Activated T-helper 17 cell treated with anti-CD3 and anti-CD28 coated beads, Interleukin-2, amount 50 U/mL, for 72 hours (primary cell): ENCODE measurements around the gene ADCY3. TPM values are rescaled to one million over a fixed set of nuclear protein-coding genes. Genes with fewer than 3 reads are reported as not detected.

Source experiments
- ATAC-seq: fragments of 150-1000 bp; cut with Tn5 transposase; replicated peaks from 2 replicates; pipeline ENCODE4 v1.10.0; 2021; ENCODE audit warnings: mild to moderate bottlenecking, moderate library complexity
- H3K27ac Mint-ChIP-seq: one replicate; pipeline ENCODE4 v1.8.0; 2022; ENCODE audit warnings: mixed read lengths
- H3K27me3 Mint-ChIP-seq: one replicate; pipeline ENCODE4 v1.8.0; 2022; ENCODE audit warnings: mixed read lengths
- H3K36me3 Mint-ChIP-seq: one replicate; pipeline ENCODE4 v1.8.0; 2022; ENCODE audit warnings: low read depth, mild to moderate bottlenecking, mixed read lengths
- H3K4me1 Mint-ChIP-seq: one replicate; pipeline ENCODE4 v1.8.0; 2022; ENCODE audit warnings: mixed read lengths
- H3K4me3 Mint-ChIP-seq: one replicate; pipeline ENCODE4 v1.8.0; 2022; ENCODE audit warnings: mild to moderate bottlenecking, mixed read lengths
- H3K9me3 Mint-ChIP-seq: one replicate; pipeline ENCODE4 v1.8.0; 2022; ENCODE audit warnings: mixed read lengths
- total RNA-seq, 2 donors: library from RNA; stranded (reverse); gene quantifications; one replicate each; pipeline ENCODE4 v1.2.3, GENCODE V29; 2022

The ADCY3 gene
- 100 to 1,000 TPM in 1 of 2 donors, 10 to 100 TPM in 1; 43.8 to 102 TPM for total RNA-seq

GRCh38 chr2:24920098-24920808 lies at the start of gene ADCY3:
Gene ADCY3 (minus strand): TSS chr2:24920237. CDS start chr2:24918987, 1,250 bp downstream.
- H3K36me3 Mint-ChIP-seq, result peaks cover 23% of the 10 kb centered on the region
- H3K27me3 Mint-ChIP-seq, result no peaks in the 10 kb centered on the region
- H3K9me3 Mint-ChIP-seq, result no peaks in the 10 kb centered on the region
- H3K27ac Mint-ChIP-seq, result peak within 1 kb of the TSS; percentile 82
- H3K4me3 Mint-ChIP-seq, result peak within 1 kb of the TSS; percentile 85
- peak; percentile 59 for ATAC-seq
- peaks cover 25% of the 10 kb centered on the region for H3K4me1 Mint-ChIP-seq

DNA sequence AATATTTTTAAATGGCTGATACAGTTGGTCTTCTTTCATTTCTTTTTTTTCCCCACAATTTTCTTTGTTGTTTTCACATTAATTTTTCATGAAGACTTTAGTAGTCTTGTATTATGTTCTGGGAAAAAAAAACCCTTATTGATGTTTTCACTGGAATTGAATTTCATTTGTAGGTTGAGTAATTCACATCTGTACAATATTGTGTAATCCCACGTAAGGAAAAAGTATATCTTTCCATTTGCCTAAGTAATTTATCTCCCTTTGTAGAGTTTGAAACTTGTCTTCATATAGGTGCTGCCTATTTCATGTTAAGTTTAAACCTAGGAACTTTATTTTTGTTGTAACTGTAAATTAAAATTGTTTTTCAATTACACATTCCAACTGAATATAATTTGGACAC lies 49.7 kb upstream of the ADCY3 start:
- Mint-ChIP-seq H3K36me3 (peaks cover 51% of the 10 kb centered on the region), H3K4me3 (no peak overlapping the region), H3K27me3 (no peaks in the 10 kb centered on the region), H3K9me3 (no peaks in the 10 kb centered on the region), H3K27ac (no peak overlapping the region), H3K4me1 (no peaks in the 10 kb centered on the region)
- no peak for ATAC-seq

- Mint-ChIP-seq H3K4me1 (peaks cover 7% of the 10 kb centered on the region), H3K36me3 (peaks cover 97% of the 10 kb centered on the region), H3K9me3 (no peaks in the 10 kb centered on the region), H3K4me3 (no peak overlapping the region), H3K27ac (no peak overlapping the region), H3K27me3 (no peaks in the 10 kb centered on the region)
- ATAC-seq, result no peak
These were observed 41.9 kb upstream of the ADCY3 start for GRCh38 chr2:24961903-24962302.

DNA sequence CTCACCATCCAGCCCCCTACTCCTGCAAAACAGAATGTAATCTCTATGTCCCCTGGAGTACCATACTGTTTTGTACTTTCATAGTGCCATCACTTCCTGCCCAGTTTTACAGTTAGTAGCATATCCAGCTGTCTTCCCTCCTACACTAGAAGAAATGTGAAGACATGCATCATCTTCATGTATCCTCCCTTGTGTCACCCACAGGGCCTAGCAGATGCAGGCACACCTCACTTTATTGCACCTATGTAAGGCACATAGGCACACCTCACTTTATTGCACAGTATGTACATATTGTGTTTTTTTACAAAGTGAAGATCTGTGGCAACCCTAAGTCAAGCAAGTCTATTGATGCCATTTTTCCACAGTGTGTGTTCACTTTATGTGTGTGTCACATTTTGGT lies 39.7 kb upstream of the ADCY3 start:
- H3K4me1 Mint-ChIP-seq, result peaks cover 7% of the 10 kb centered on the region
- H3K27me3 Mint-ChIP-seq, result no peaks in the 10 kb centered on the region
- peaks cover 5% of the 10 kb centered on the region for H3K9me3 Mint-ChIP-seq
- peaks cover 97% of the 10 kb centered on the region for H3K36me3 Mint-ChIP-seq
- H3K4me3 Mint-ChIP-seq, result no peak overlapping the region
- H3K27ac Mint-ChIP-seq, result peak overlapping the region; percentile 3
- ATAC-seq, result no peak

DNA sequence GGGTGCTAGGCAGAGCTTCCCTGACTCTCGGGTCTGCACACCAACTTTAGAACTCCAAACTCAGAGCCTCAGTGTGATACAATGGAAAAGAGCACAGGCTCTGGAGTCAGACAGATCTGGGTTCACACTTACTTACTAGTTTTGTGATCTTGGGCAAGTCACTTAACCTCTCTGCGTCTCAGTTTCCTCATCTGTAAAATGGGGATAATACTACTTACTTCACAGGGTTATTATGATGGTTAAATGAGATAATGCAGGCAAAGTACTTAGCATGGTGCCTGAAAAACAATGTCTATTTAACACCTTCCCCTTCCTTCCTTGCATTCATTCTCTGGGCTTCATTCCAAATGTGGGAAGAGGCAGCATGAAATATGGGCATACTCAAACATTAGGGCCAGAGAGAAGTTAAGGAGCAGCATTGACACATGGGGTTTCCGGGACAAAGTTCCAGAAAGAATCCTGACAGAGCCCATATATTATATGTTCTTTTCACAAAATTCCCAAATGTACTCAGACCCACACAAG lies 38.4 kb upstream of the ADCY3 start:
- Mint-ChIP-seq H3K4me1 (peaks cover 7% of the 10 kb centered on the region), H3K27ac (peak overlapping the region; percentile 3), H3K36me3 (peaks cover 99% of the 10 kb centered on the region), H3K4me3 (no peak overlapping the region), H3K9me3 (peaks cover 5% of the 10 kb centered on the region), H3K27me3 (no peaks in the 10 kb centered on the region)
- no peak for ATAC-seq

DNA sequence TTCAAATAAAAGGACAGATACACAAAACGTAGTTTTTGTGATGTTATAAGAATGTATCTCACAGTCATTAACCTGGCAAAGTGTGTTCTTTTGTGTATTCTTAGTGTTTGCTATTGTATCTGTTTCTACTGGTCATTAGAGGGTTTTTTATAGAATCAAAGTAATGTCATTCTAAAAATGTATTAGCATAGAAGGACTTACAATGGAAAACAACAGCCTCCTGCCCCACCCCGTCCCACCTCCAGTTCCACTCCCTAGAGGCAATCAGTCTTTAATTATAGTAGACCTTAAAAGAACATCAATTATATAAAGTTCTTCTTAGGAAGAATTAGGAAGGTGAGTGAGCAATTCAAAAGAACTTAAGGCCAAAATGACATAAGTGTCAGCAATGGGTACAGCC lies 37.9 kb upstream of the ADCY3 start:
- H3K27ac Mint-ChIP-seq, result peak overlapping the region; percentile 3
- H3K4me3 Mint-ChIP-seq, result no peak overlapping the region
- peaks cover 5% of the 10 kb centered on the region for H3K9me3 Mint-ChIP-seq
- ATAC-seq, result no peak
- no peaks in the 10 kb centered on the region for H3K27me3 Mint-ChIP-seq
- peaks cover 99% of the 10 kb centered on the region for H3K36me3 Mint-ChIP-seq
- peaks cover 7% of the 10 kb centered on the region for H3K4me1 Mint-ChIP-seq

GRCh38 chr2:24957221-24957620 lies 37.2 kb upstream of the ADCY3 start:
- no peak for ATAC-seq

DNA sequence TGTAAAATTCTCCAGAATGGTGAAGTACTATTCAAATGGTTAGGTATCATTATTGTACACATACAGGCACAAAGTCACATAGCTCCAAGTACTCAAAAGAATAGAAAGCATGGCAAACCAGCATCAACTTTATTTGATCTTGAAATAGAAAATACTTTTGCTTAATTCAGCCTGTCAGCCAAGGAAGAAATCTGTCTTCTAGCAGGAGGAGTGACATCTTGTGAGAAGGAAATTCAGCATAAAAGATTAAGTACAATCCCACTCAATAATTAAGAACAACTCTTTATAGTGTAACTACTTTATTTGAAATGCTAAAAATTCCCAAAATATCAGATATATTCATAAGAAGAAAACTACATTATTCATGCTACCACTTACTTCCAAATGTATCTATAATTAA lies 35.9 kb upstream of the ADCY3 start:
- Mint-ChIP-seq H3K4me1 (peaks cover 7% of the 10 kb centered on the region), H3K27ac (no peak overlapping the region), H3K4me3 (no peak overlapping the region), H3K9me3 (peaks cover 5% of the 10 kb centered on the region), H3K27me3 (no peaks in the 10 kb centered on the region), H3K36me3 (peaks cover 98% of the 10 kb centered on the region)
- ATAC-seq, result no peak

More at GRCh38 chr2:24957221-24957620, 37.2 kb upstream of the ADCY3 start:
- Mint-ChIP-seq H3K36me3 (peaks cover 99% of the 10 kb centered on the region), H3K4me1 (peaks cover 7% of the 10 kb centered on the region), H3K27me3 (no peaks in the 10 kb centered on the region), H3K27ac (no peak overlapping the region), H3K9me3 (peaks cover 5% of the 10 kb centered on the region), H3K4me3 (no peak overlapping the region)

DNA sequence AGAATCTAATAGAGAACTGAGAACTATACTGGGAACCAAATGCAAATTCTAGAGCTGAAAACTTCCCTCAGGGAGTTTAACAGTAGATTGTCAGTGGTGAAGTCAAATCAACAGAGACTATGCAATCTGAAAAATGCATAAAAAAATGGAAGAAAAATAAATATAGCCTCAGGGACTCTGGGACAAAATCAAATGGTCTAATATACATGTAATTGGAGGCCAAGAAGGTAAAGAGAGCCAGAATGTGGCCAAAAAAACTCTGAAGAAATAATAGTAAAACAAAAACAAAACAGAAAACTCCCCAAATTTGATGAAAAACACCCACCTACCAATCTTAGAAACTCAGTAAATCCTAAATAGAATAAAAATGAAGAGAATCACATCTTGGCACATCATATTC lies 35.2 kb upstream of the ADCY3 start:
- no peak for ATAC-seq
- Mint-ChIP-seq H3K27me3 (no peaks in the 10 kb centered on the region), H3K27ac (no peak overlapping the region), H3K36me3 (peaks cover 95% of the 10 kb centered on the region), H3K9me3 (peaks cover 5% of the 10 kb centered on the region), H3K4me1 (peaks cover 1% of the 10 kb centered on the region), H3K4me3 (no peak overlapping the region)

- Mint-ChIP-seq H3K9me3 (peaks cover 2% of the 10 kb centered on the region), H3K4me1 (no peaks in the 10 kb centered on the region), H3K4me3 (no peak overlapping the region), H3K27me3 (no peaks in the 10 kb centered on the region), H3K36me3 (peaks cover 81% of the 10 kb centered on the region), H3K27ac (no peak overlapping the region)
- no peak for ATAC-seq
These were observed 30.1 kb upstream of the ADCY3 start for GRCh38 chr2:24950102-24950501.

DNA sequence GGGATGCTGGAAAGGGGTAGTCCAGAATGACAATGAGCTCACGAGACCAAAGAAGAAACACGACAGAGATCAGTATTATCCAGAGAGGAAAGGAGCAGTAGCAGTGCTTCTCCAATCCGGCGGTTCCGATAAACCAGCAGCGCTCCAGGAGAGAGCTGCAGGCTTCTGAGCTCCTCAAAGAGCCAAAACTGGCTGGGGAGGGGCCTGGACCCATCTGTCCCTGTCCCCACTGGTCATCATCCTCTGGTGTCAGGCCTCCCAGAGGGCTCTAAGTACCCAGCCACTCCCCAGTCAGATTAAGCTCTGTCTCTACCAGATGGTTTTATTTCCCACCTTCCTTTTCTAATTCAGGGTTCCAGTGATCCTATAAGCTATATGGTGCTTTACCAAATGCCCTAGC lies 28.5 kb upstream of the ADCY3 start:
- Mint-ChIP-seq H3K9me3 (no peaks in the 10 kb centered on the region), H3K36me3 (peaks cover 65% of the 10 kb centered on the region), H3K4me1 (no peaks in the 10 kb centered on the region), H3K4me3 (no peak overlapping the region), H3K27ac (no peak overlapping the region), H3K27me3 (no peaks in the 10 kb centered on the region)
- ATAC-seq, result no peak

GRCh38 chr2:24947561-24948157 lies 27.6 kb upstream of the ADCY3 start:
- Mint-ChIP-seq H3K36me3 (peaks cover 57% of the 10 kb centered on the region), H3K27ac (peak overlapping the region; percentile 3), H3K9me3 (no peaks in the 10 kb centered on the region), H3K4me3 (no peak overlapping the region), H3K27me3 (no peaks in the 10 kb centered on the region), H3K4me1 (no peaks in the 10 kb centered on the region)
- ATAC-seq, result no peak

- no peaks in the 10 kb centered on the region for H3K4me1 Mint-ChIP-seq
- no peaks in the 10 kb centered on the region for H3K9me3 Mint-ChIP-seq
- no peak overlapping the region for H3K4me3 Mint-ChIP-seq
- no peak for ATAC-seq
- peak overlapping the region; percentile 5 for H3K27ac Mint-ChIP-seq
- H3K27me3 Mint-ChIP-seq, result no peaks in the 10 kb centered on the region
- H3K36me3 Mint-ChIP-seq, result peaks cover 40% of the 10 kb centered on the region
These were observed 25.9 kb upstream of the ADCY3 start for GRCh38 chr2:24945907-24946306.

- Mint-ChIP-seq H3K27me3 (no peaks in the 10 kb centered on the region), H3K27ac (no peak overlapping the region), H3K4me3 (no peak overlapping the region), H3K9me3 (no peaks in the 10 kb centered on the region), H3K4me1 (no peaks in the 10 kb centered on the region), H3K36me3 (peaks cover 23% of the 10 kb centered on the region)
- no peak for ATAC-seq
These were observed 23.5 kb upstream of the ADCY3 start for GRCh38 chr2:24943427-24944053.

GRCh38 chr2:24939353-24939752 lies 19.3 kb upstream of the ADCY3 start:
- no peaks in the 10 kb centered on the region for H3K4me1 Mint-ChIP-seq
- no peaks in the 10 kb centered on the region for H3K27me3 Mint-ChIP-seq
- no peaks in the 10 kb centered on the region for H3K9me3 Mint-ChIP-seq
- no peaks in the 10 kb centered on the region for H3K36me3 Mint-ChIP-seq
- no peak overlapping the region for H3K27ac Mint-ChIP-seq
- no peak overlapping the region for H3K4me3 Mint-ChIP-seq
- ATAC-seq, result no peak
